Loucy (cell line): ENCODE data around the gene OR1I1.
A peak's percentile ranks its signal among the peaks of the same experiment; 100 is the strongest.

ENCODE experiments used
- H2AFZ ChIP-seq: fragments of 200-600 bp; sonication (generic); 2 replicates; pipeline ENCODE4 v1.6.0; 2016; ENCODE audit warnings: antibody characterized with exemption, mild to moderate bottlenecking, low read length, moderate library complexity
- H3F3A ChIP-seq: fragments of 200-600 bp; 2 replicates; pipeline ENCODE4 v1.6.0; 2016; ENCODE audit warnings: antibody characterized with exemption, low read depth, mild to moderate bottlenecking
- H3K27me3 ChIP-seq: fragments of 200-600 bp; sonication (generic); 2 replicates; pipeline ENCODE4 v1.6.1; 2014; ENCODE audit warnings: low read length, mild to moderate bottlenecking; ENCODE audit not compliant: insufficient read depth, poor library complexity, severe bottlenecking
- H3K36me3 ChIP-seq: fragments of 200-600 bp; sonication (generic); 2 replicates; pipeline ENCODE4 v1.6.1; 2016; ENCODE audit warnings: low read length; ENCODE audit not compliant: insufficient read depth
- H3K4me1 ChIP-seq: fragments of 200-600 bp; sonication (generic); 2 replicates; pipeline ENCODE4 v1.5.1; 2014; ENCODE audit warnings: low read length, mild to moderate bottlenecking; ENCODE audit not compliant: insufficient read depth, poor library complexity, severe bottlenecking
- H3K4me2 ChIP-seq: fragments of 200-600 bp; sonication (generic); 2 replicates; pipeline ENCODE4 v1.6.0; 2014; ENCODE audit warnings: antibody characterized with exemption, low read length, low read depth, mild to moderate bottlenecking; ENCODE audit not compliant: poor library complexity, severe bottlenecking
- H3K4me3 ChIP-seq: fragments of 200-600 bp; sonication (generic); 2 replicates; pipeline ENCODE4 v1.5.1; 2014; ENCODE audit warnings: low read length, mild to moderate bottlenecking, mixed read lengths; ENCODE audit not compliant: poor library complexity, severe bottlenecking
- H3K79me2 ChIP-seq: fragments of 200-600 bp; sonication (generic); 2 replicates; pipeline ENCODE4 v1.6.1; 2014; ENCODE audit warnings: low read length; ENCODE audit not compliant: insufficient read depth
- H3K9ac ChIP-seq: fragments of 200-600 bp; sonication (generic); 2 replicates; pipeline ENCODE4 v1.6.0; 2014; ENCODE audit warnings: mild to moderate bottlenecking, low read depth, low read length, moderate library complexity; ENCODE audit not compliant: poor library complexity, severe bottlenecking
- H3K9me2 ChIP-seq: fragments of 200-600 bp; sonication (generic); replicated peaks from 2 replicates; pipeline ENCODE4 v1.6.1; 2016; ENCODE audit warnings: low read depth, low read length, mixed read lengths
- H3K9me3 ChIP-seq: fragments of 200-600 bp; sonication (generic); 2 replicates; pipeline ENCODE4 v1.6.1; 2014; ENCODE audit warnings: mild to moderate bottlenecking, antibody characterized with exemption, low read length, low read depth; ENCODE audit not compliant: insufficient read depth
- H4K20me1 ChIP-seq: fragments of 200-600 bp; sonication (generic); 2 replicates; pipeline ENCODE4 v1.6.0; 2014; ENCODE audit warnings: antibody characterized with exemption, low read length, mild to moderate bottlenecking; ENCODE audit not compliant: insufficient read depth, poor library complexity, severe bottlenecking
- CTCF ChIP-seq: fragments of 200-600 bp; sonication (generic); conservative IDR thresholded peaks from 2 replicates; pipeline ENCODE4 v1.5.1; 2014; ENCODE audit warnings: mild to moderate bottlenecking, antibody characterized with exemption, low read length
- EZH2phosphoT487 ChIP-seq: fragments of 200-600 bp; IDR thresholded peaks from 2 replicates; pipeline ENCODE4 v1.6.1; 2018; ENCODE audit warnings: antibody characterized with exemption, mild to moderate bottlenecking, moderate library complexity, borderline replicate concordance

OR1I1 gene

DNA sequence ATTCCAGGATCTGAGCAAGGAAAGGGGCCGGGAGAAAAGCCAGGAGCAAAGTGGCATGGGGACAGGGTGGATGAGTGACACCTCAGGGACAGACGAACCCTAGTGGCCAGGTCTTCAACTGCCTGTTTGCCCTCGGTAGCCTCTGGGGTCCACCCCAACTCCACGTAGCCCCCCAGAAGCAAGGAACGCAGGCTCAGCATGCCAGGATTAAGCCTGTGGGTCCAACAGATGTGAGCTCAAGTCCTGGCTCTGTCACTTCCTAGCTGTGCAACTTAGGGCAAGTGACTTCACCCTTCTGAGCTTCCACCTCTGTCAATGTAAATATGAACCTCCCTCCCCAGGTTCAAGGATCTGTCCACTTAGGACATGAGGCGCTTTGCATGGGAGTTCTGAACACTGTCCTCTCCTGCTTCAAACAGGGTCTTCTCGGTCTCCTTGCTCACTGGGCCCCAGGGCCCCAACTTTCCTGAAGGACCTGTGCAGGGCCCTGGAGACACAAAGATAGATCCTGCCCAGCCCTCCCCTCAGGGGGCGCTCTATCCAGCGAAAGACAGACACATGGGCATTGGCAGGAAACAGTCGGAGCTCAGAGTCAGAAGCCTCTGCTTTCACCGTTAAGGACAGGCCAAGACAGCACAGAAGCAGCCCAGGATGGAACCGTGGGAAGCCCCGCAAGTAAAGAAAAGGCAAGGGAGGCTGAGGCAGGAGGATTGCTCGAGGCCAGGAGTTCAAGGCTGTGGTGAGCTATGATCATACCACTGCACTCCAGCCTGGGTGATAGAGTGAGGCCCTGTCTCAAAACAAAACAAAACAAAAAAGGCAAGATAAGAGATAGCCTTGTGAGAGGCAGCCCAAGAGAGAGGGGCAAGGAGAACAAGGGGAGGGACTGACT, 38.4 kb downstream of the OR1I1 start:
- Histone ChIP-seq H3K9me2 (no peaks in the 10 kb centered on the region), H3K27me3 (no peaks in the 10 kb centered on the region), H3K4me3 (no peak overlapping the region), H3K4me1 (peaks cover 10% of the 10 kb centered on the region), H3K36me3 (peaks cover 50% of the 10 kb centered on the region; the same call in 1 of the 2 replicates), H3F3A (no peaks in the 10 kb centered on the region), H3K9me3 (no peaks in the 10 kb centered on the region), H4K20me1 (peaks cover 5% of the 10 kb centered on the region), H3K79me2 (peaks cover 27% of the 10 kb centered on the region), H3K4me2 (no peak overlapping the region), H2AFZ (no peak overlapping the region), H3K9ac (no peak overlapping the region)
- TF ChIP-seq CTCF (peak; percentile 44), EZH2phosphoT487 (no peak)

- Histone ChIP-seq H3K4me3 (no peak overlapping the region), H3K4me2 (no peak overlapping the region), H3K9ac (no peak overlapping the region), H3K9me3 (no peaks in the 10 kb centered on the region), H3F3A (no peaks in the 10 kb centered on the region), H3K79me2 (peaks cover 27% of the 10 kb centered on the region), H4K20me1 (peaks cover 5% of the 10 kb centered on the region), H3K36me3 (peaks cover 30% of the 10 kb centered on the region; the same call in 1 of the 2 replicates), H3K9me2 (no peaks in the 10 kb centered on the region), H2AFZ (no peak overlapping the region), H3K27me3 (no peaks in the 10 kb centered on the region), H3K4me1 (peaks cover 16% of the 10 kb centered on the region)
- no peak for TF ChIP-seq EZH2phosphoT487
- TF ChIP-seq CTCF = no peak
These were observed 40.5 kb downstream of the OR1I1 start for GRCh38 chr19:15122331-15123030.

- Histone ChIP-seq H3K9me2 (no peaks in the 10 kb centered on the region), H4K20me1 (peaks cover 5% of the 10 kb centered on the region), H3K27me3 (no peaks in the 10 kb centered on the region), H2AFZ (no peak overlapping the region), H3K9ac (peak overlapping the region; percentile 76), H3F3A (no peaks in the 10 kb centered on the region), H3K9me3 (no peaks in the 10 kb centered on the region), H3K79me2 (peaks cover 27% of the 10 kb centered on the region), H3K4me2 (peak overlapping the region; percentile 91), H3K4me3 (peak overlapping the region; percentile 80), H3K36me3 (peaks cover 23% of the 10 kb centered on the region; the same call in 1 of the 2 replicates), H3K4me1 (peaks cover 16% of the 10 kb centered on the region)
- no peak for TF ChIP-seq EZH2phosphoT487
- no peak for TF ChIP-seq CTCF
These were observed 41.2 kb downstream of the OR1I1 start for GRCh38 chr19:15123031-15123890.
